ENCODE measurements around the gene BEX3.

DNA sequence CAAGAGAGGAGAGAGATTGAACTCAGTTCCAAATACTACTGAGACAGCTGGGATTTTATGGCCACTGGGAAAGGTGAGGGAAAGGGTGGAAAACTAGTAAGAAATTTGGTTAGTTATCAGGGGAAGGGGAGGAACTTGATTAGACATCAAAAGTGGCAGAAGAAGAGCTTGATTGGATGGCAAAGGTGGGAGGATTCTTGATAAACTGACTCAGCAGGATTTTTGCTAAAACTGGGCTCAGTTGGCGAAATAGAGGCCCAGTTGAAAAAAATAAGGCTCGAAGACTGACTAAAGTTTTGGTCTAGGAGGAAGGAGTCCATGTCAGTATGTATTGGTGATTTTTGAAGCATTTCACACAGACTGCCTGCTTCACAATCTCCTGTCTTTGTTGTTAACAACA lies 10.0 kb downstream of the BEX3 start:
- TF ChIP-seq, protein P1, sequence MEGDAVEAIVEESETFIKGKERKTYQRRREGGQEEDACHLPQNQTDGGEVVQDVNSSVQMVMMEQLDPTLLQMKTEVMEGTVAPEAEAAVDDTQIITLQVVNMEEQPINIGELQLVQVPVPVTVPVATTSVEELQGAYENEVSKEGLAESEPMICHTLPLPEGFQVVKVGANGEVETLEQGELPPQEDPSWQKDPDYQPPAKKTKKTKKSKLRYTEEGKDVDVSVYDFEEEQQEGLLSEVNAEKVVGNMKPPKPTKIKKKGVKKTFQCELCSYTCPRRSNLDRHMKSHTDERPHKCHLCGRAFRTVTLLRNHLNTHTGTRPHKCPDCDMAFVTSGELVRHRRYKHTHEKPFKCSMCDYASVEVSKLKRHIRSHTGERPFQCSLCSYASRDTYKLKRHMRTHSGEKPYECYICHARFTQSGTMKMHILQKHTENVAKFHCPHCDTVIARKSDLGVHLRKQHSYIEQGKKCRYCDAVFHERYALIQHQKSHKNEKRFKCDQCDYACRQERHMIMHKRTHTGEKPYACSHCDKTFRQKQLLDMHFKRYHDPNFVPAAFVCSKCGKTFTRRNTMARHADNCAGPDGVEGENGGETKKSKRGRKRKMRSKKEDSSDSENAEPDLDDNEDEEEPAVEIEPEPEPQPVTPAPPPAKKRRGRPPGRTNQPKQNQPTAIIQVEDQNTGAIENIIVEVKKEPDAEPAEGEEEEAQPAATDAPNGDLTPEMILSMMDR (IDR thresholded peaks at IDR 0.05), result no peak
- TF ChIP-seq POLR2A (IDR thresholded peaks at IDR 0.05), result no peak
